Ishikawa (cell line): ENCODE results near the gene THBS2.

Experiments
- CEBPB ChIP-seq: IDR thresholded peaks from 2 replicates; pipeline ENCODE4 v1.6.1; 2012
- CREB1 ChIP-seq: IDR thresholded peaks from 2 replicates; pipeline ENCODE4 v1.6.1; 2012; ENCODE audit warnings: low read depth
- EGR1 ChIP-seq: IDR thresholded peaks from 2 replicates; pipeline ENCODE4 v1.6.1; 2012
- EP300 ChIP-seq: IDR thresholded peaks from 2 replicates; pipeline ENCODE4 v1.6.1; 2012; ENCODE audit warnings: borderline replicate concordance
- FOXM1 ChIP-seq: IDR thresholded peaks from 2 replicates; pipeline ENCODE4 v1.6.1; 2012; ENCODE audit warnings: low read depth, borderline replicate concordance
- NFIC ChIP-seq: IDR thresholded peaks from 2 replicates; pipeline ENCODE4 v1.6.1; 2012
- RAD21 ChIP-seq: IDR thresholded peaks from 2 replicates; pipeline ENCODE4 v1.6.1; 2012; ENCODE audit warnings: low read depth
- YY1 ChIP-seq: IDR thresholded peaks from 2 replicates; pipeline ENCODE4 v1.6.1; 2012; ENCODE audit warnings: low read depth
- ZBTB7A ChIP-seq: IDR thresholded peaks from 2 replicates; pipeline ENCODE4 v1.6.1; 2012; ENCODE audit warnings: low read depth
- TF ChIP-seq, protein P1 (sequence below): IDR thresholded peaks from 2 replicates; pipeline ENCODE4 v1.6.1; 2012; ENCODE audit warnings: low read depth, mild to moderate bottlenecking
- TF ChIP-seq, protein P2 (sequence below): IDR thresholded peaks from 2 replicates; pipeline ENCODE4 v1.6.1; 2012

DNA sequence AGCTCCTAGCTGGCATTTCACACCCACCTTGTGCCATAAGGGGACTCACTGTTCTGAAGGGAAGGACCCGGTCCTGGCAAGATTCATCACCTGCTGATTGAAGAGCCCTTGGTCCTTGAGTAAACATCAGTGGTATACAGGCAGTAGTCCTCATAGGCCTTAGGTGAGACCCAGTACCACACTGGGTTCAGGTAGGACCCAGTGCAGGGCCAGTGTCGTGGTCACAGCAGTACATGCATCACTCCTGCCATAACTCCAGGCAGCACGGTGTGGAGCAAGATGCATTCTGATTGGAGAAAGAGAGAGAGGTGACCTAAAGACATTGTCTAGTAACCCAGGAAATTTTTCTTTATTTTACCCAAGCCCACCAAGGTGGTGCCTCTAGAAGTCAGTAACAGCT is 49.1 kb upstream of the THBS2 start:
- TF ChIP-seq, protein P1, sequence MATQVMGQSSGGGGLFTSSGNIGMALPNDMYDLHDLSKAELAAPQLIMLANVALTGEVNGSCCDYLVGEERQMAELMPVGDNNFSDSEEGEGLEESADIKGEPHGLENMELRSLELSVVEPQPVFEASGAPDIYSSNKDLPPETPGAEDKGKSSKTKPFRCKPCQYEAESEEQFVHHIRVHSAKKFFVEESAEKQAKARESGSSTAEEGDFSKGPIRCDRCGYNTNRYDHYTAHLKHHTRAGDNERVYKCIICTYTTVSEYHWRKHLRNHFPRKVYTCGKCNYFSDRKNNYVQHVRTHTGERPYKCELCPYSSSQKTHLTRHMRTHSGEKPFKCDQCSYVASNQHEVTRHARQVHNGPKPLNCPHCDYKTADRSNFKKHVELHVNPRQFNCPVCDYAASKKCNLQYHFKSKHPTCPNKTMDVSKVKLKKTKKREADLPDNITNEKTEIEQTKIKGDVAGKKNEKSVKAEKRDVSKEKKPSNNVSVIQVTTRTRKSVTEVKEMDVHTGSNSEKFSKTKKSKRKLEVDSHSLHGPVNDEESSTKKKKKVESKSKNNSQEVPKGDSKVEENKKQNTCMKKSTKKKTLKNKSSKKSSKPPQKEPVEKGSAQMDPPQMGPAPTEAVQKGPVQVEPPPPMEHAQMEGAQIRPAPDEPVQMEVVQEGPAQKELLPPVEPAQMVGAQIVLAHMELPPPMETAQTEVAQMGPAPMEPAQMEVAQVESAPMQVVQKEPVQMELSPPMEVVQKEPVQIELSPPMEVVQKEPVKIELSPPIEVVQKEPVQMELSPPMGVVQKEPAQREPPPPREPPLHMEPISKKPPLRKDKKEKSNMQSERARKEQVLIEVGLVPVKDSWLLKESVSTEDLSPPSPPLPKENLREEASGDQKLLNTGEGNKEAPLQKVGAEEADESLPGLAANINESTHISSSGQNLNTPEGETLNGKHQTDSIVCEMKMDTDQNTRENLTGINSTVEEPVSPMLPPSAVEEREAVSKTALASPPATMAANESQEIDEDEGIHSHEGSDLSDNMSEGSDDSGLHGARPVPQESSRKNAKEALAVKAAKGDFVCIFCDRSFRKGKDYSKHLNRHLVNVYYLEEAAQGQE, result no peak
- no peak for TF ChIP-seq EP300
- no peak for TF ChIP-seq CEBPB
- no peak for TF ChIP-seq EGR1
- TF ChIP-seq ZBTB7A, result no peak
- TF ChIP-seq, protein P2, sequence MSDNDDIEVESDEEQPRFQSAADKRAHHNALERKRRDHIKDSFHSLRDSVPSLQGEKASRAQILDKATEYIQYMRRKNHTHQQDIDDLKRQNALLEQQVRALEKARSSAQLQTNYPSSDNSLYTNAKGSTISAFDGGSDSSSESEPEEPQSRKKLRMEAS, result no peak
- no peak for TF ChIP-seq RAD21
- no peak for TF ChIP-seq FOXM1
- TF ChIP-seq CREB1, result no peak
- no peak for TF ChIP-seq NFIC
- TF ChIP-seq YY1, result no peak
